C4-2B (cell line): ENCODE measurements around the gene VDAC2.

ENCODE experiments used
- H3K27ac ChIP-seq: fragments of 450-650 bp; 2 replicates; pipeline ENCODE4 v1.5.1; 2017
- CTCF ChIP-seq: fragments of 450-650 bp; conservative IDR thresholded peaks from 2 replicates; pipeline ENCODE4 v1.5.1; 2017; ENCODE audit warnings: mild to moderate bottlenecking
- ZFX ChIP-seq: fragments of 450-650 bp; IDR thresholded peaks from 2 replicates; pipeline ENCODE4 v1.6.1; 2017

VDAC2 gene

GRCh38 chr10:75239096-75239790, 28.6 kb downstream of the VDAC2 start:
- no peak for TF ChIP-seq CTCF
- no peak for TF ChIP-seq ZFX
- H3K27ac ChIP-seq = no peak overlapping the region

GRCh38 chr10:75240329-75241076, 29.9 kb downstream of the VDAC2 start:
- TF ChIP-seq ZFX (no peak), CTCF (no peak)
- no peak overlapping the region for H3K27ac ChIP-seq

- no peak overlapping the region for H3K27ac ChIP-seq
Measured at GRCh38 chr10:75243426-75243825, 32.8 kb downstream of the VDAC2 start.

GRCh38 chr10:75244487-75245353, 34.1 kb downstream of the VDAC2 start:
- no peak for TF ChIP-seq CTCF
- no peak for TF ChIP-seq ZFX
- peak overlapping the region; percentile 26 for H3K27ac ChIP-seq

More at GRCh38 chr10:75243426-75243825, 32.8 kb downstream of the VDAC2 start:
- TF ChIP-seq ZFX = no peak
- TF ChIP-seq CTCF = no peak

GRCh38 chr10:75245354-75246250, 35.0 kb downstream of the VDAC2 start:
- TF ChIP-seq ZFX = no peak
- TF ChIP-seq CTCF = no peak
- H3K27ac ChIP-seq = peak overlapping the region; percentile 26

- TF ChIP-seq CTCF = no peak
Measured at GRCh38 chr10:75246506-75246905, 35.9 kb downstream of the VDAC2 start.

More at GRCh38 chr10:75246506-75246905, 35.9 kb downstream of the VDAC2 start:
- H3K27ac ChIP-seq = no peak overlapping the region; the same call in 1 of the 2 replicates
